HG02852 (cell line): ENCODE data around the gene FOXL1.
"Not testable (repeated sequence)": the region's sequence is repeated elsewhere in the genome, so short reads cannot be mapped to it uniquely, and the experiment has no call there.

Experiments
- ATAC-seq: cut with Tn5 transposase; IDR thresholded peaks from one replicate; pipeline ENCODE4 v1.9.1; 2021; ENCODE audit warnings: mild to moderate bottlenecking, moderate library complexity; ENCODE audit not compliant: unreplicated experiment

FOXL1 gene

GRCh38 chr16:86580791-86581170, 2.4 kb downstream of the FOXL1 start:
- ATAC-seq: no peak

GRCh38 chr16:86581458-86581857, 3.1 kb downstream of the FOXL1 start:
- ATAC-seq: no peak

DNA sequence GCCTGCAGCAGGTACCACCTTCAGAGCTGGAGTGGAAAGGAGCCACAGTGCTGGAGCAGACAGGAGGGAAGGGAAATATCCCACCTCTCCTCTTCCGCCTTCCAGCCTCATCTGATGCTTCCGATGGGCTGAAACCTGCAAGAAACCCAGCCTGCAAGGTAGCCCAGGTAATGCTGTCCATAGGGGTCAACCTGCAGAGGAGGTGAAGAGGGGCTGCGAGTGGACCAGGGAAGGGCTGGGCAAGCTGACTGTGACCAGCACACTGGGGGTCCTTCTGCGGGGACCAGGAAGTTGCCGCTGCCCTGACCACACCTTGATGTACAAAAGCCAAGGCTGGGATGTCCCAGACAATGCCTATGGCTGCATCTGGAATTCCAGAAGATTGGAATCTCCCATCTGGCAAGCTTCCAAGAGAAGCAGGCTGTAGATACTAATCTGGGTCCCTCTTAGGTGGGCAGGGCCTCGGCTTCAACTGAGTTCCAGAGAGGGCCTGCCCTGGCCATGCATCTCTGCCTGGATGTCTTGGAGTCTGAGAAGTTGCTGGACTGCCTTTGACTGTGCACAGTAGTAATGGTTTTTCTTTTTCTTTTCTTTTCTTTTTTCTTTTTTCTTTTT, 5.8 kb downstream of the FOXL1 start:
- ATAC-seq: no peak

GRCh38 chr16:86584726-86585721, 6.7 kb downstream of the FOXL1 start:
- ATAC-seq: no peak

DNA sequence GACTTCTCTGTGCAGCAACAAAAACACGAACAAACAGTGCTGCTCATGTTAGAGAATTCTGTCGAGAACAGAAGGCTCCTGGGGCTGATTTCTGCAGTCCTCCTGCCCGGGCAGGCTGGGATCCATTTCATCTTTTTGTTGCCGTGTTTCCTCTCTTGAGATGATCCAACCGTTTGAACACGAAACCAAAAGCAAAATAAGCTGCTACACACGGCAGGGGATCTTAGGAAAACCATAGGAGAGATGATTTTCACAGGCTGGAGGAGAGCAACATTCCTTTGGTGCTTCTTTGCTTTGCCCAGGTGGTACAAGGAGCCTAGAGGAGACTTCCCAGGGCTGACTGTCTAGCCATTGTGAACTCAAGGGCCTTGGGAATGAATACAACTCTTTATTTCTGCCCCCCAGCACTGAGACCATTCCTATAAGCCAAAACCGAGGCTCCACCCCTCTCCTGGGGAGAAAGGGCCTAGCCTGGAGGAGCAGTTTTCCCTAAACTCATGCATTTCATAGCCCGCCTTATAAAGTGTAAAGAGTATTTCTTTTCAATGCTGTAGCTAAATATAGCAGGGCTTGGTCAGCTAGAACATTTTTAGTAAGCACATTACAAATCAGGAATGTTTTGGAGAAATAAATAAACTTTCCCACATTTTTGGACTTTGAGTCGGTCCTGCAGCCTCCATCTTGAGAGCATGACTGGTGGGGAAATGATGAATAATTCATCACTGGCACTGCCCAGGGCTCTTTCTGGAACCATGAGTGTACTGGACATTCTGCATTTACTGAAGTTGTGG, 7.7 kb downstream of the FOXL1 start:
- no peak for ATAC-seq

GRCh38 chr16:86587487-86587886, 9.1 kb downstream of the FOXL1 start:
- no peak for ATAC-seq

DNA sequence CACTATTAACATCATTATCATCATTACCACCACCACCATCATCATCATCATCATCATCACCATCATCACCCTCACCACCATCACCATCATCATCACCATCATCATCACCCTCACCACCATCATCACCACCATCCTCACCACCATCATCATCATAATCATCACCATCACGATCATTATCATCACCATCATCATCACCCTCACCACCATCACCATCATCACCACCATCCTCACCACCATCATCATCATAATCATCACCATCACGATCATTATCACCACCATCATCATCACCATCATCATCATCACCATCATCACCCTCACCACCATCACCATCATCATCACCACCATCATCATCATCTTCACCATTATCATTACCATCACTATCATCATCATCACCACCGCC, 9.6 kb downstream of the FOXL1 start:
- not testable (repeated sequence) for ATAC-seq

DNA sequence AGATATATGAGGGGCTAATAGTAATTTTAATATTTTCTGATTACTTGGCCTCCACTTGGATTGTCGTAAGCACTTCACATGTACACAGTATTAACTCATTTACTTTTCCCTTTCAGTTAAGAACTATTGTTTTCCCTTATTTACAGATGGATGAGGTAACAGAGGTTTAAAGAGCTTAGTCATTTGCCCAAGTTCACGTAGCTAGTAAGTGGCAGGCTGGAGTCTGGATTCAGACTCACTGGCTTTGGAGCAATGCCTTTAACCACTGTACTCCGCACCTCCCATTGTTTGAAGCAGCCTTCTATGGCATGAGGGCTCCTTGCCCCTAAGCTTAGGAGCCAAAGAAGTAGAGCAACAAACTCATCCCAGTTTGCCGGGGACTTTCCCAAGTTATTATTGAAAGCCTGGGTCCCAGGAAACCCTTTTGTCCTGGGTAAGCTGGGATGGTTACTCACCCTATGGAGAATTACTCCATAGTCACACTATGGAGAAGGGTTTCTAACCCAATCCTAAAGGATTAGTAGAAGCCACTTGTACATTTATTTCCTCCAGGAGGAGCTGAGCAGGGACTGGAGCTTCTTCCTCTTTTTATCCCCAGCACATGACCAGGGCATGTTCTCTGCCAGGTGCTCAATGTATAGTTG, 12.3 kb downstream of the FOXL1 start:
- no peak for ATAC-seq

- ATAC-seq: no peak
Observed at GRCh38 chr16:86591270-86591669, 12.9 kb downstream of the FOXL1 start.

GRCh38 chr16:86593913-86594620, 15.7 kb downstream of the FOXL1 start:
- no peak for ATAC-seq

- no peak for ATAC-seq
Observed at GRCh38 chr16:86594721-86595120, 16.4 kb downstream of the FOXL1 start.

DNA sequence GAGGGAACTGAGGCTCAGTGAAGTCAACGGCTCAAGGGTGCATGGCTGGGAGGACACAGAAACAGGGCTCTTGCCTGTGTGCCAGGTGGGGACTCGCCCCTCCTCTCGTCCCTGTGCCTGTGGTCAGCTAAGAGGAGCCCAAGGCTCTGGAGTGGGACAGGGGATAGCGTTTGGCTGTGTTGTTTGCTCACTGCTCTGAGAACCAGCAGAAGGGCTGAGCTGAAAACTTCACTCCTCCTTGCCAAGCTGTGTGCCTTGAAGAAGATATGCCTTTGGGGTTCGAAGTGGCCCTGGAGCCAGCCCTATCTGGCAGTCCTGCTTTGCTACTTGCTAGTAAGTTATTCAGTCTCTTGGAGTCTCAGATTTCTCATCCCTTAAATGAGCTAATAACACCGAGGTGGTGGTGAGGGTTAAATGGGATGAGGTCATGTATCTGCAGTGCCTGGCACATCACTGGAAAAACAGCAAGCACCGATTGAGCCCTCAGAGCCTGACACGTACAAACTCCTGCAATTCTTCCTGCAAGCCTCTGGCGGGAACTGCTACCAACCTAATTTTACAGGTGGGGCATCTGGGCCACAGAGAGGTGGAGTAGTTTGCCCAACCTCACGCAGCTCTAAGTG, 17.7 kb downstream of the FOXL1 start:
- no peak for ATAC-seq

- ATAC-seq: no peak
Observed at GRCh38 chr16:86597126-86597879, 19.0 kb downstream of the FOXL1 start.

DNA sequence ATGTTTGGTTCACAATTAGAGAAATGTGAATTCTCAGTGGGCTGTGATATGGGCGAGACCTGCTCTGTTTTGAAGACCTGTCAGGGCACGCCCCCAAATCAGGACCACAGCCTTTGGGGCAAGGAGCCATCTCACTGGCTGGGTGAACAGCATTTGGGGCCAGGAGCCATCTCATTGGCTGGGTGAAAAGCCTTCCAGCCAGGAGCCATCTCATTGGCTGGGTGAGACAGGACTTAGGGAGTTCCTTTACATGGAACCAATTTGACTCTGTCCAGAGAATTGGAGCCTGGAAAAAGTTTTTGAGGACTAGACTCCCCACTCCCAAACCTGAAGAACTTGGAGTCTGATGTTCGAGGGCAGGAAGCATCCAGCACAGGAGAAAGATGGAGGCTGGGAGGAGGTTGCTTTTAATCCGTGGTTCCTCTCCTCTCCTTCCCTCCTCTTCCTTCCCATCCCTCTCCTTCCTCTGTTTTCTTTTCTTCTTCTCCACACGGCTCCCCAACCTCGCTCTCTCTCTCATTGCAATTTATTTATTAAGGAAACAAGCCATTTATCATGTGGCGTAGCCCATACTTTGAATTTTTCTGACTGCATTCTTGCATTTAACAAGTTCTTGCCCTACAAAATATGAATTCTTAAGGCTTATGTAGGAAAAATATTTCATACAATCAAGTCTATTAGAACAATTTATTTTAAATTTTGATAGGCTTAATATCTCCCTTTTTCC, 19.7 kb downstream of the FOXL1 start:
- no peak for ATAC-seq

DNA sequence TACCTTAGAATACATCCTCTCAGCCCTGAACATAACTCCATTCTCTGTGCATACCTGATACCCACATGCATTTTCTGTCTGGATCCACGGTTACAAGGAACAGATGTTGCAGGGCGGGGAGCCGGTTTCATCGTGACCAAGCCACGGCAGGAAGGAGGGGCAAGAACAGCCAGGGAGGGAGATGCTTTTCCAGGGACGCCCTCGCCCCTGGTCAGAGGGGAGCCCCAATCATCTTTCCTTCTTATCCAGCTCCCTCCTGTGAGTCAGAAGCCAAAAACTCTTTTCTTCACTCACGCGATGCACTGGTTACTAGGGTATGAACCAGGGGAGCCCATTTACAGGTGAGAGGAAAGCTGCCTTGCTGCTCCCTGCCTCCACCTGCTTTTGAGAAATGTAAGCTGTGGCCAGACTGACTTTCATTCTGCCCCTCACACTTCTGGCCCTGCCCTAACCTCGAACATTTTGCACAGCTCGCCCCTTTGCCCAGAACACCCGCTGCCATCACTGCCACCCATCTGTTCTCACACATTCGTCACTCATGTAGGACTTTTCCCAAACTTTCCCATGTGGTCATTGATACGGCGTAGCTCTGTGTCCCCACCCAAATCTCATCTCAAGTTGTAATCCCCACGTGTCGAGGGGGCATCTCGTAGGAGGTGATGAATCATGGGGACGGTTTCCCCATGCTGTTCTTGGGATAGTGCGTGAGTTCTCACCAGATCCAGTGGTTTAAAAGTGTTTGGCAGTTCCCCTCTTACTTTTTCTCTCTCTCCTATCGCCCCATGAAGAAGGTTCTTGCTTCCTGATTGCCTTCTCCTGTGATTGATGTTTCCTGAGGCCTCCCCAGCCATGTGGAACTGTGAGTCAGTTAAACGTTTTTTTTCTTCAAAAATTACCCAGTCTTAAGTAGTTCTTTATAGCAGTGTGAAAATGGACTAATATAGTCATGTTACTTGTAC, 20.5 kb downstream of the FOXL1 start:
- no peak for ATAC-seq

GRCh38 chr16:86601356-86601755, 23.0 kb downstream of the FOXL1 start:
- no peak for ATAC-seq

DNA sequence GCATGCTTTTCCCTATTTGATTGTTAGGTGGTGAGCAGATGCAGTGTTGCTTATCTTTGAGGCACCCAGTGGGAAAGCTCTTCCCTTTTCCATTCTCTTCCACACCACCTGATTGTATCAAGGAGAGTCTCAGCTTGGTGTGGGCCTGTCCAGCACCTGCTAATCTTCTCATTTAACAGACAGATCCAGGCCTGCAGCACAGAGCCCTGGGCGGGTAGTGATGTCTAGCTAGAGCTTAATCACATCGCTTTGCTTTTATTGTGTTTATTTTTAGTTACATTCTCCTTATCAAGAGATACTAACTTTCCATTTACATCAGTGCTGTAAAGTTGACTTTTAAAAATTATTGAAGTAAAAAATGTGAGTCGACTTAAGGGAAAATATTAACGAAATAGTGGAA, 24.2 kb downstream of the FOXL1 start:
- no peak for ATAC-seq
